GM23248 (cell line): Measurements from ENCODE around the gene CCN6. TPM values are rescaled to one million over a fixed set of nuclear protein-coding genes. Genes with fewer than 3 reads are reported as not detected.
A peak's percentile ranks its signal among the peaks of the same experiment; 100 is the strongest.

Experiments
- DNase-seq: peaks from one replicate; pipeline ENCODE4 v3.0.0-alpha.2; 2015
- H2AFZ ChIP-seq: fragments of 200-600 bp; sonication (generic); 2 replicates; pipeline ENCODE4 v1.6.1; 2016; ENCODE audit warnings: antibody characterized with exemption
- H3F3A ChIP-seq: fragments of 200-600 bp; sonication (generic); 2 replicates; pipeline ENCODE4 v1.6.1; 2016; ENCODE audit warnings: mild to moderate bottlenecking, antibody characterized with exemption, mixed run types; ENCODE audit not compliant: insufficient read depth
- H3K27ac ChIP-seq: fragments of 200-600 bp; sonication (generic); 2 replicates; pipeline ENCODE4 v1.5.1; 2016; ENCODE audit warnings: mild to moderate bottlenecking
- H3K27me3 ChIP-seq: fragments of 200-600 bp; sonication (generic); replicated peaks from 2 replicates; pipeline ENCODE4 v1.6.1; 2016; ENCODE audit warnings: mild to moderate bottlenecking; ENCODE audit not compliant: insufficient read depth
- H3K36me3 ChIP-seq: fragments of 200-600 bp; sonication (generic); 2 replicates; pipeline ENCODE4 v1.6.1; 2016; ENCODE audit warnings: low read depth, mild to moderate bottlenecking
- H3K4me1 ChIP-seq: fragments of 200-600 bp; sonication (generic); 2 replicates; pipeline ENCODE4 v1.6.1; 2016; ENCODE audit warnings: mild to moderate bottlenecking; ENCODE audit not compliant: insufficient read depth
- H3K4me2 ChIP-seq: fragments of 200-600 bp; sonication (generic); one replicate; pipeline ENCODE4 v1.6.1; 2016; ENCODE audit warnings: mild to moderate bottlenecking; ENCODE audit not compliant: unreplicated experiment
- H3K4me3 ChIP-seq: fragments of 200-600 bp; sonication (generic); 2 replicates; pipeline ENCODE4 v1.5.1; 2016; ENCODE audit warnings: mild to moderate bottlenecking
- H3K79me2 ChIP-seq: fragments of 200-600 bp; sonication (generic); 2 replicates; pipeline ENCODE4 v1.6.1; 2016; ENCODE audit warnings: mild to moderate bottlenecking; ENCODE audit not compliant: insufficient read depth
- H3K9ac ChIP-seq: fragments of 200-600 bp; sonication (generic); 2 replicates; pipeline ENCODE4 v1.6.1; 2016; ENCODE audit warnings: mild to moderate bottlenecking
- H3K9me2 ChIP-seq: fragments of 200-600 bp; sonication (generic); 2 replicates; pipeline ENCODE4 v1.6.1; 2016; ENCODE audit warnings: mixed run types, mild to moderate bottlenecking, moderate library complexity; ENCODE audit not compliant: insufficient read depth
- H3K9me3 ChIP-seq: fragments of 200-600 bp; sonication (generic); one replicate; pipeline ENCODE4 v1.6.1; 2017; ENCODE audit warnings: low read depth
- H4K20me1 ChIP-seq: fragments of 200-600 bp; sonication (generic); 2 replicates; pipeline ENCODE4 v1.6.0; 2016; ENCODE audit not compliant: insufficient read depth
- EZH2 ChIP-seq: fragments of 200-600 bp; sonication (generic); IDR thresholded peaks from 2 replicates; pipeline ENCODE4 v1.6.1; 2018; ENCODE audit warnings: antibody characterized with exemption, mild to moderate bottlenecking; ENCODE audit not compliant: insufficient read depth, poor library complexity, severe bottlenecking
- EZH2phosphoT487 ChIP-seq: fragments of 200-600 bp; sonication (generic); IDR thresholded peaks from 2 replicates; pipeline ENCODE4 v1.6.1; 2018; ENCODE audit warnings: antibody characterized with exemption, moderate library complexity, mild to moderate bottlenecking, low read depth; ENCODE audit not compliant: insufficient read depth
- WGBS, 2 experiments: methylation state at CpG; one replicate each; pipeline ENCODE4 v1.1.6; 2015 to 2017; ENCODE audit warnings: low lambda C conversion rate in 2 of 2, low coverage in 1 of 2; ENCODE audit errors: missing lambda C conversion rate in 2 of 2; 5-methylcytosine and 5-hydroxymethylcytosine counted together
- in situ Hi-C: fragments of 300-500 bp; cut with MboI; formaldehyde crosslinking; loops from 2 replicates; pipeline ENCODE4 v1.15.0; 2020
- polyA plus RNA-seq: library from polyadenylated mRNA; unstranded; fragments of >200 nt; fragmentation: Nextera tagmentation; extraction: Ambion mirVana; gene quantifications from 2 replicates; pipeline ENCODE4 v1.2.1, GENCODE V29; 2016
- total RNA-seq: library from RNA; depleted of rRNA; stranded (reverse); fragments of >200 nt; shearing (Covaris generic); gene quantifications from 2 replicates; pipeline ENCODE4 v1.2.3, GENCODE V29; 2014

CCN6 gene
- total and polyA plus RNA-seq, 2 experiments from 2014 or later, result 0.48 TPM; not detected in 1

DNA sequence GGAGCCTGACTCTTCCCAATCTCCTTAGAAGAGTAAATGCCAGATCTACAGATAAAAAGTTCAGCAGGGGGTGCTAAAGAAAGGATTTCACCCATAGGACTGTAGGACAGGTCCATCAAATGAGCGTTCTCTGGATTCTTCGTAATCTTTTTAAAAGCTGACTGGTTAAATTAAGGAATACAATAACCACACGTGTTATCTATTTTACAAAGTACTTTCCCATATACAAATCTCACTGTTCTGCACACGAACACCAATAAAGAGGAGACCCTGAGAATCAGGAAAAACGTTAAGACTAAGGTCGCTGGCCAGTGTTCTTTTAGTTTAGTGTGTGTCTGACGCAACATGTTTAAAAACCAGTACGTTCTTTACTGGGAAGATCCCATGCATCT, 32.8 kb downstream of the CCN6 start:
- H3K9me2 ChIP-seq, result no peaks in the 10 kb centered on the region
- H3K4me3 ChIP-seq, result peak overlapping the region; percentile 90
- WGBS, 2 experiments, result 0 to 2% methylated on average over 8 of the region's 8 CpGs
- peak overlapping the region; percentile 91 for H2AFZ ChIP-seq
- peak overlapping the region; percentile 94 for H3K9ac ChIP-seq
- peaks cover 9% of the 10 kb centered on the region for H3K4me1 ChIP-seq
- peak overlapping the region; percentile 81 for H3K4me2 ChIP-seq
- DNase-seq, result peak; percentile 72
- TF ChIP-seq EZH2phosphoT487 (no peak), EZH2 (no peak)
- H3K79me2 ChIP-seq, result peaks cover 28% of the 10 kb centered on the region
- no peaks in the 10 kb centered on the region for H4K20me1 ChIP-seq
- H3K27ac ChIP-seq, result peak overlapping the region; percentile 94
- no peaks in the 10 kb centered on the region for H3K9me3 ChIP-seq
- H3K27me3 ChIP-seq, result no peaks in the 10 kb centered on the region
- peaks cover 18% of the 10 kb centered on the region for H3K36me3 ChIP-seq
- in situ Hi-C loops, result no loop called here
- H3F3A ChIP-seq, result peaks cover 10% of the 10 kb centered on the region; the same call in 1 of the 2 replicates

DNA sequence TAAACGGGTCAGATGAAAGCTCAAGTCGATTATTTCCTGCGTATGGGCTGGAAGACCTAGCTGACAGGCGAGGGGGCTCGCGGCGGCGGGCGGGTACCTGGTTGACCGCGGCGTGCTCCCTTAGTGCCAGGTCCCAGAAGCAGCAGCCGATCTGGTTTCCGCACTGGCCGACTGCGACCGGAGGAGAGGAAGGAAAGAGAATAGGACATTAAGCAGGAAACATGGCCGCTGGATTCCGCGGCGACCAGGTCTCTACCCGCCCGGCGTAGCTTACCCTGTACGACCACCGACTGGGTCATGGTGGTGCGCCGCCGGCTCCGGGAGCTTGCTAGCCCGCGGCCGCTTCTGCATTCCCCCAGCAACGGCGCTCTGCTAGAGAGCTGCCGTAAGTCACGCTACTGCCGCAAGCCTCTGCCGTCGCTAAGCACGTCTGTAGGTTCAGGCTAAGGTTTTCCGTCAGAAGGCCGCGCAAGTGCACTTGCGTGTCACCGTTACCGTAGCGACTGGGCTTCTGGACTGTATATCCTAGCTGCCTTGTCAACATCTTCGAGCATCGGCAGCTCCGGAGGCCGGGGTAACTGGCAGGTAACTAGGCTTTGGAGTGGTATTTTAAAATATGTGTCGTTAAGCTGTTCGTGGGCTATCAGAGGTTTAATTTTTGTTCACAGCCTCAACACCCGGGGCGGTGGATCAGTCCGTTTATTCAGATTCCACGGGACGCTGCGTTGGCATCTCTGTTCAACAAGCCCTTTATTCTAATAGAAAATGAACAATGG, 33.4 kb downstream of the CCN6 start, which contains the start of the genes FAM229B and TUBE1:
FAM229B (plus strand) TSS at position 456 of the 776 bp plus-strand sequence. CDS start 11,693 bp downstream, outside the sequence.
TUBE1 (minus strand) TSS at position 347 of the 776 bp plus-strand sequence; CDS start at position 299, 48 bp downstream.
- Histone ChIP-seq H3K9me2 (no peaks in the 10 kb centered on the region), H3K4me2 (peak within 1 kb of the TSS; percentile 94), H3K4me3 (peak within 1 kb of the TSS; percentile 90), H4K20me1 (no peaks in the 10 kb centered on the region), H2AFZ (peak within 1 kb of the TSS; percentile 91), H3K27ac (peak within 1 kb of the TSS; percentile 94), H3K9me3 (no peaks in the 10 kb centered on the region), H3K79me2 (peaks cover 28% of the 10 kb centered on the region), H3K36me3 (peaks cover 18% of the 10 kb centered on the region), H3K27me3 (no peaks in the 10 kb centered on the region), H3F3A (peaks cover 10% of the 10 kb centered on the region; the same call in 1 of the 2 replicates), H3K9ac (peak within 1 kb of the TSS; percentile 94), H3K4me1 (peaks cover 9% of the 10 kb centered on the region)
- TF ChIP-seq EZH2phosphoT487, result no peak
- in situ Hi-C loops, result no loop called here
- DNase-seq, result peak; percentile 100
- 1% methylated on average over 54 to 56 of the region's 60 CpGs for WGBS, 2 experiments

DNA sequence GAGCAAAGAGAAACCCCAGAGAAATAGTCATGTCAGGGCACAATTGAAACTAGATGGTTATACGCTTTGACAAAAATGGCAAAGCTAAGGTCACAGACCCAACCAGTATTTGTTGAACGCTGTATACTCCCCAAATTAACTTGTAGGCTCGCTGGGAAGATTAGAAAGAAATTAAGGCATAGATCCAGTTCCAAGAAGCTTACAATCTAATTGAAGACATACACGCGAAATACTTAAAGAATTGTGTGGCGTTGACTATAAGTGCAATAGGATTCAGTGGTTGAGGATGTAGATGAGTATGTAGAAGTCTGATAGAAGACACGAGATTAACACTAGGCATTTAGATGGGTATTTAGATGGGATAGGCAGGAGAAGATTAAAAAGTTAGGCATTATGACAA, 34.0 kb downstream of the CCN6 start:
- Histone ChIP-seq H3K9me3 (no peaks in the 10 kb centered on the region), H3K4me3 (peak overlapping the region; percentile 90), H3K9me2 (no peaks in the 10 kb centered on the region), H3K36me3 (peaks cover 18% of the 10 kb centered on the region), H3K4me1 (peaks cover 9% of the 10 kb centered on the region), H2AFZ (peak overlapping the region; percentile 91), H3K27ac (peak overlapping the region; percentile 94), H3K9ac (peak overlapping the region; percentile 94), H3F3A (peaks cover 10% of the 10 kb centered on the region; the same call in 1 of the 2 replicates), H3K79me2 (peaks cover 28% of the 10 kb centered on the region), H4K20me1 (no peaks in the 10 kb centered on the region), H3K4me2 (peak overlapping the region; percentile 94), H3K27me3 (no peaks in the 10 kb centered on the region)
- in situ Hi-C loops, result no loop called here
- TF ChIP-seq EZH2phosphoT487 (no peak), EZH2 (no peak)
- WGBS, 2 experiments, result 1 to 2% methylated on average over 7 of the region's 7 CpGs
- peak; percentile 54 for DNase-seq

DNA sequence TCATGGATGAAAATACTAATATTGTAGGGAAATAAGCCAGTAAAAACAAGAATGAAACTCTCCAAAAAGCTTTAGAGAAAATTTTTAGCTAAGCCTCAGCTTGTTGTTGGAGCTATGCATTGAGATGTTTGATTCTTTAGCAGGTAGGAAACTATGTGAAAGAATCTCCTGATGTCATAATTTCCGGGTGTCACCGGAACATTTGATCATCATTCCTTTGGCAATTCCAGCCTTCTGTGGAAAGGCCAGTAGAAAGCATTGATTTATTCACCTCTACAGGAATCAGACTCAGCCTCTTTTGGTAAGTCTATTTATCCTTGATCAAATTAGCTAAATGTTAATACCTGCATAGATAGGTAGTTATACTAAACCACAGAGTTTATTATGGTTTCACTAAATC, 43.0 kb downstream of the CCN6 start:
- peaks cover 9% of the 10 kb centered on the region; the same call in 1 of the 2 replicates for H3K36me3 ChIP-seq
- DNase-seq, result no peak
- no peaks in the 10 kb centered on the region for H3K79me2 ChIP-seq
- H3F3A ChIP-seq, result peaks cover 52% of the 10 kb centered on the region
- no peaks in the 10 kb centered on the region for H3K9me3 ChIP-seq
- no peaks in the 10 kb centered on the region for H4K20me1 ChIP-seq
- WGBS, 2 experiments, result 89 to 100% methylated on average over 2 of the region's 2 CpGs
- no peaks in the 10 kb centered on the region; the same call in 1 of the 2 replicates for H3K9me2 ChIP-seq
- H3K9ac ChIP-seq, result no peak overlapping the region
- no peak for TF ChIP-seq EZH2
- TF ChIP-seq EZH2phosphoT487, result no peak
- no peaks in the 10 kb centered on the region for H3K27me3 ChIP-seq
- no peak overlapping the region for H3K4me3 ChIP-seq
- no peak overlapping the region for H3K4me2 ChIP-seq
- no peak overlapping the region for H2AFZ ChIP-seq
- no peak overlapping the region for H3K27ac ChIP-seq
- no peaks in the 10 kb centered on the region for H3K4me1 ChIP-seq
- in situ Hi-C loops, result no loop called here
